Measurements from ENCODE around the gene STXBP6.

GRCh38 chr14:24879661-24880386, 170.1 kb downstream of the STXBP6 start:
- TF ChIP-seq, protein P1, sequence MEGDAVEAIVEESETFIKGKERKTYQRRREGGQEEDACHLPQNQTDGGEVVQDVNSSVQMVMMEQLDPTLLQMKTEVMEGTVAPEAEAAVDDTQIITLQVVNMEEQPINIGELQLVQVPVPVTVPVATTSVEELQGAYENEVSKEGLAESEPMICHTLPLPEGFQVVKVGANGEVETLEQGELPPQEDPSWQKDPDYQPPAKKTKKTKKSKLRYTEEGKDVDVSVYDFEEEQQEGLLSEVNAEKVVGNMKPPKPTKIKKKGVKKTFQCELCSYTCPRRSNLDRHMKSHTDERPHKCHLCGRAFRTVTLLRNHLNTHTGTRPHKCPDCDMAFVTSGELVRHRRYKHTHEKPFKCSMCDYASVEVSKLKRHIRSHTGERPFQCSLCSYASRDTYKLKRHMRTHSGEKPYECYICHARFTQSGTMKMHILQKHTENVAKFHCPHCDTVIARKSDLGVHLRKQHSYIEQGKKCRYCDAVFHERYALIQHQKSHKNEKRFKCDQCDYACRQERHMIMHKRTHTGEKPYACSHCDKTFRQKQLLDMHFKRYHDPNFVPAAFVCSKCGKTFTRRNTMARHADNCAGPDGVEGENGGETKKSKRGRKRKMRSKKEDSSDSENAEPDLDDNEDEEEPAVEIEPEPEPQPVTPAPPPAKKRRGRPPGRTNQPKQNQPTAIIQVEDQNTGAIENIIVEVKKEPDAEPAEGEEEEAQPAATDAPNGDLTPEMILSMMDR (IDR thresholded peaks at IDR 0.05), result no peak
- TF ChIP-seq EZH2phosphoT487 (IDR thresholded peaks at IDR 0.05) (no peak), EZH2 (IDR thresholded peaks at IDR 0.05) (no peak)

All from neural progenitor cell (in vitro differentiated cells).